SK-N-SH (cell line): ENCODE measurements around the gene GEMIN7.

Experiments
- EZH2phosphoT487 ChIP-seq: fragments of 200-600 bp; sonication (generic); IDR thresholded peaks from 2 replicates; pipeline ENCODE4 v1.6.1; 2017; ENCODE audit warnings: low read depth, mixed run types, mild to moderate bottlenecking, antibody characterized with exemption, moderate library complexity, borderline replicate concordance
- FOXM1 ChIP-seq: IDR thresholded peaks from 2 replicates; pipeline ENCODE4 v1.4.0; 2012; ENCODE audit warnings: low read depth, mild to moderate bottlenecking
- TAF1 ChIP-seq: IDR thresholded peaks from 2 replicates; pipeline ENCODE4 v1.6.1; 2012; ENCODE audit warnings: low read depth, mild to moderate bottlenecking, low read length, moderate library complexity, borderline replicate concordance
- TF ChIP-seq, protein P1 (sequence below): fragments of 200-600 bp; sonication (generic); IDR thresholded peaks from 2 replicates; pipeline ENCODE4 v1.6.1; 2017; ENCODE audit warnings: antibody characterized with exemption, mild to moderate bottlenecking, moderate library complexity
- TF ChIP-seq, protein P2 (sequence below): IDR thresholded peaks from 2 replicates; pipeline ENCODE4 v1.4.0; 2012; ENCODE audit warnings: low read depth, borderline replicate concordance
- TF ChIP-seq, protein P3 (sequence below): IDR thresholded peaks from 2 replicates; pipeline ENCODE4 v1.4.0; 2012; ENCODE audit warnings: low read depth

DNA sequence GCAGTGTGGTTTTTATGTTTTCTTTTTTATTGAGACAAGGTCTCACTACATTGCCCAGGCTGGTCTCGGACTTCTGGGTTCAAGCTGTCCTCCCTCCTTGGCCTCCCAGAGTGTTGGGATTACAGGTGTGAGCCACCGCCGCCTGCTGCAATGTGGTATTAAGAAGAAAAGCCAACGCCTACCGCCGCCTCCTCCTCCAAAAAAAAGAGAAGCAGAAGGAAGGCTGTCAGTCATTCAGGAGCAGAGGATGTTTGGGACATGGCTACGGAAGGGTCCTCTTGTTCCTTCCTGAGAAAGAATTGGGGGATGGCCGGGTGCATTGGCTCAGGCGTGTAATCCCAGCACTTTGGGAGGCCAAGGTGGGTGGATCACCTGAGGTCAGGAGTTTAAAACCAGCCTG, 15.1 kb downstream of the GEMIN7 start:
- no peak for TF ChIP-seq TAF1
- TF ChIP-seq FOXM1 = no peak
- TF ChIP-seq, protein P1, sequence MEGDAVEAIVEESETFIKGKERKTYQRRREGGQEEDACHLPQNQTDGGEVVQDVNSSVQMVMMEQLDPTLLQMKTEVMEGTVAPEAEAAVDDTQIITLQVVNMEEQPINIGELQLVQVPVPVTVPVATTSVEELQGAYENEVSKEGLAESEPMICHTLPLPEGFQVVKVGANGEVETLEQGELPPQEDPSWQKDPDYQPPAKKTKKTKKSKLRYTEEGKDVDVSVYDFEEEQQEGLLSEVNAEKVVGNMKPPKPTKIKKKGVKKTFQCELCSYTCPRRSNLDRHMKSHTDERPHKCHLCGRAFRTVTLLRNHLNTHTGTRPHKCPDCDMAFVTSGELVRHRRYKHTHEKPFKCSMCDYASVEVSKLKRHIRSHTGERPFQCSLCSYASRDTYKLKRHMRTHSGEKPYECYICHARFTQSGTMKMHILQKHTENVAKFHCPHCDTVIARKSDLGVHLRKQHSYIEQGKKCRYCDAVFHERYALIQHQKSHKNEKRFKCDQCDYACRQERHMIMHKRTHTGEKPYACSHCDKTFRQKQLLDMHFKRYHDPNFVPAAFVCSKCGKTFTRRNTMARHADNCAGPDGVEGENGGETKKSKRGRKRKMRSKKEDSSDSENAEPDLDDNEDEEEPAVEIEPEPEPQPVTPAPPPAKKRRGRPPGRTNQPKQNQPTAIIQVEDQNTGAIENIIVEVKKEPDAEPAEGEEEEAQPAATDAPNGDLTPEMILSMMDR = no peak
- TF ChIP-seq, protein P2, sequence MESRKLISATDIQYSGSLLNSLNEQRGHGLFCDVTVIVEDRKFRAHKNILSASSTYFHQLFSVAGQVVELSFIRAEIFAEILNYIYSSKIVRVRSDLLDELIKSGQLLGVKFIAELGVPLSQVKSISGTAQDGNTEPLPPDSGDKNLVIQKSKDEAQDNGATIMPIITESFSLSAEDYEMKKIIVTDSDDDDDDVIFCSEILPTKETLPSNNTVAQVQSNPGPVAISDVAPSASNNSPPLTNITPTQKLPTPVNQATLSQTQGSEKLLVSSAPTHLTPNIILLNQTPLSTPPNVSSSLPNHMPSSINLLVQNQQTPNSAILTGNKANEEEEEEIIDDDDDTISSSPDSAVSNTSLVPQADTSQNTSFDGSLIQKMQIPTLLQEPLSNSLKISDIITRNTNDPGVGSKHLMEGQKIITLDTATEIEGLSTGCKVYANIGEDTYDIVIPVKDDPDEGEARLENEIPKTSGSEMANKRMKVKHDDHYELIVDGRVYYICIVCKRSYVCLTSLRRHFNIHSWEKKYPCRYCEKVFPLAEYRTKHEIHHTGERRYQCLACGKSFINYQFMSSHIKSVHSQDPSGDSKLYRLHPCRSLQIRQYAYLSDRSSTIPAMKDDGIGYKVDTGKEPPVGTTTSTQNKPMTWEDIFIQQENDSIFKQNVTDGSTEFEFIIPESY = no peak
- no peak for TF ChIP-seq EZH2phosphoT487
- TF ChIP-seq, protein P3, sequence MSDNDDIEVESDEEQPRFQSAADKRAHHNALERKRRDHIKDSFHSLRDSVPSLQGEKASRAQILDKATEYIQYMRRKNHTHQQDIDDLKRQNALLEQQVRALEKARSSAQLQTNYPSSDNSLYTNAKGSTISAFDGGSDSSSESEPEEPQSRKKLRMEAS = no peak
